ENCODE data around the gene AACS.

DNA sequence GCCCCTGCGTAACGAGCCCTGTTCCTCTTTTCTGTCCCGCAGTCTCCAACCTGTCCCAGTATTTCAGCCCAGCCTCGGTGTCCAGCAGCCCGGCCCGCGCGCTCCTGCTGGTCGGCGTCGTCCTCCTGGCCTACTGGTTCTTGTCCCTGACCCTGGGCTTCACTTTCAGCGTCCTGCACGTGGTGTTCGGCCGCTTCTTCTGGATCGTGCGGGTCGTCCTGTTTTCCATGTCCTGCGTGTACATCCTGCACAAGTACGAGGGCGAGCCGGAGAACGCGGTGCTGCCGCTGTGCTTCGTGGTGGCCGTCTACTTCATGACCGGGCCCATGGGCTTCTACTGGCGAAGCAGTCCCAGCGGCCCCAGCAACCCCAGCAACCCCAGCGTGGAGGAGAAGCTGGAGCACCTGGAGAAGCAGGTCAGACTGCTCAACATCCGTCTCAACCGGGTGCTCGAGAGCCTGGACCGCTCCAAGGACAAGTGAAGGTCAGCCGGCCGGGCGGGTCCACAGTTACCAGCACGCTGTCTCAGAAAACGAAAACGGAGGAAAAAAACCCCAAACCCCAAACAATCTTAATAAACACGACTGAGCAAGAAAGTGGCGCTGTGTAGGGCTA lies 40.2 kb upstream of the AACS start:
- TF ChIP-seq EZH2 (IDR thresholded peaks at IDR 0.05; ENCODE audit: borderline replicate concordance, low read depth, low read length, poor library complexity, severe bottlenecking) = no peak
- TF ChIP-seq, protein P1, sequence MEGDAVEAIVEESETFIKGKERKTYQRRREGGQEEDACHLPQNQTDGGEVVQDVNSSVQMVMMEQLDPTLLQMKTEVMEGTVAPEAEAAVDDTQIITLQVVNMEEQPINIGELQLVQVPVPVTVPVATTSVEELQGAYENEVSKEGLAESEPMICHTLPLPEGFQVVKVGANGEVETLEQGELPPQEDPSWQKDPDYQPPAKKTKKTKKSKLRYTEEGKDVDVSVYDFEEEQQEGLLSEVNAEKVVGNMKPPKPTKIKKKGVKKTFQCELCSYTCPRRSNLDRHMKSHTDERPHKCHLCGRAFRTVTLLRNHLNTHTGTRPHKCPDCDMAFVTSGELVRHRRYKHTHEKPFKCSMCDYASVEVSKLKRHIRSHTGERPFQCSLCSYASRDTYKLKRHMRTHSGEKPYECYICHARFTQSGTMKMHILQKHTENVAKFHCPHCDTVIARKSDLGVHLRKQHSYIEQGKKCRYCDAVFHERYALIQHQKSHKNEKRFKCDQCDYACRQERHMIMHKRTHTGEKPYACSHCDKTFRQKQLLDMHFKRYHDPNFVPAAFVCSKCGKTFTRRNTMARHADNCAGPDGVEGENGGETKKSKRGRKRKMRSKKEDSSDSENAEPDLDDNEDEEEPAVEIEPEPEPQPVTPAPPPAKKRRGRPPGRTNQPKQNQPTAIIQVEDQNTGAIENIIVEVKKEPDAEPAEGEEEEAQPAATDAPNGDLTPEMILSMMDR (conservative IDR thresholded peaks at IDR 0.05; ENCODE audit: low read depth, low read length) = no peak
